GM23338 (cell line): ENCODE data around the gene LSM11.

Source experiments
- CTCF ChIP-seq, 2 experiments: fragments of 200-600 bp in 1 of 2; sonication (generic) in 1 of 2; conservative IDR thresholded peaks; 2 replicates each; pipeline versions ENCODE4 v1.5.1 to v1.6.1; 2016 to 2017; ENCODE audit warnings: antibody characterized with exemption in 2 of 2, low read depth in 2 of 2, mild to moderate bottlenecking in 2 of 2, moderate library complexity in 1 of 2
- ETS1 ChIP-seq: IDR thresholded peaks from 2 replicates; pipeline ENCODE4 v1.6.1; 2016; ENCODE audit warnings: antibody characterized with exemption
- EZH2 ChIP-seq: fragments of 200-600 bp; sonication (generic); IDR thresholded peaks from one replicate; pipeline ENCODE4 v1.8.0; 2017; ENCODE audit warnings: antibody characterized with exemption, mild to moderate bottlenecking, low read depth; ENCODE audit not compliant: unreplicated experiment
- EZH2phosphoT487 ChIP-seq: fragments of 200-600 bp; sonication (generic); IDR thresholded peaks from one replicate; pipeline ENCODE4 v1.8.1; 2018; ENCODE audit warnings: antibody characterized with exemption; ENCODE audit not compliant: unreplicated experiment
- STAT1 ChIP-seq: IDR thresholded peaks from one replicate; pipeline ENCODE4 v1.6.1; 2016; ENCODE audit warnings: antibody characterized with exemption; ENCODE audit not compliant: unreplicated experiment

- TF ChIP-seq CTCF (conservative IDR thresholded peaks at IDR 0.05; ENCODE audit: low read depth in 2 of 2) (no peak), EZH2phosphoT487 (no peak), ETS1 (no peak), STAT1 (no peak), EZH2 (no peak)
Measured at GRCh38 chr5:157778121-157778805, 34.8 kb downstream of the LSM11 start.
